CD4-positive, alpha-beta T cell treated with Interleukin-4 for 4 hours (primary cell): ENCODE results near the gene XIST.
A peak's percentile ranks its signal among the peaks of the same experiment; 100 is the strongest.
"Not testable (repeated sequence)": the region's sequence is repeated elsewhere in the genome, so short reads cannot be mapped to it uniquely, and the experiment has no call there.

Experiments
- DNase-seq: peaks from one replicate; pipeline ENCODE4 v3.0.0-alpha.2; 2020

Gene XIST

DNA sequence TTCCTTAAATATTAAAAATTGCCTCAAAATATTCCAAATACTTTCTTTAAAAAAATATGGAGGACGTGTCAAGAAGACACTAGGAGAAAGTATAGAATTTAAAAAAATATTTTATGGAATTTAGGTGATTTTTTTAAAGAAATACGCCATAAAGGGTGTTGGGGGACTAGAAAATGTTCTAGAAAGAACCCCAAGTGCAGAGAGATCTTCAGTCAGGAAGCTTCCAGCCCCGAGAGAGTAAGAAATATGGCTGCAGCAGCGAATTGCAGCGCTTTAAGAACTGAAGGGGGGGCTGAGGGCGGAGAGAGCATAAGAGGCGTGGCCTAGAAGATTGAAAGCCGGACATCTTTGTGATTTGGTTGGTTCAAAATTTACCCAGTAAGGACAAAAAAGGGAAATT is at the start of gene XIST:
TSS of gene XIST (minus strand) at position 248 of the 400 bp plus-strand sequence.
- DNase-seq = no peak

DNA sequence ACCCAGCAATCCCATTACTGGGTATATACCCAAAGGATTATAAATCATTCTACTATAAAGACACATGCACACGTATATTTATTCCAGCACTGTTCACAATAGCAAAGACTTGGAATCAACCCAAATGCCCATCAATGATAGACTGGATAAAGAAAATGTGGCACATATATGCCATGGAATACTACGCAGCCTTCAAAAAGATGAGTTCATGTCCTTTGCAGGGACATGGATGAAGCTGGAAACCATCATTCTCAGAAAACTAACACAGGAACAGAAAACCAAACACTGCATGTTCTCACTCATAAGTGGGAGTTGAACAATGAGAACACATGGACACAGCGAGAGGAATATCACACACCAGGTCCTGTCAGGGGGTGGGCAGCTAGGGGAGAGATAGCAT is 45.8 kb upstream of the XIST start:
- not testable (repeated sequence) for DNase-seq

DNA sequence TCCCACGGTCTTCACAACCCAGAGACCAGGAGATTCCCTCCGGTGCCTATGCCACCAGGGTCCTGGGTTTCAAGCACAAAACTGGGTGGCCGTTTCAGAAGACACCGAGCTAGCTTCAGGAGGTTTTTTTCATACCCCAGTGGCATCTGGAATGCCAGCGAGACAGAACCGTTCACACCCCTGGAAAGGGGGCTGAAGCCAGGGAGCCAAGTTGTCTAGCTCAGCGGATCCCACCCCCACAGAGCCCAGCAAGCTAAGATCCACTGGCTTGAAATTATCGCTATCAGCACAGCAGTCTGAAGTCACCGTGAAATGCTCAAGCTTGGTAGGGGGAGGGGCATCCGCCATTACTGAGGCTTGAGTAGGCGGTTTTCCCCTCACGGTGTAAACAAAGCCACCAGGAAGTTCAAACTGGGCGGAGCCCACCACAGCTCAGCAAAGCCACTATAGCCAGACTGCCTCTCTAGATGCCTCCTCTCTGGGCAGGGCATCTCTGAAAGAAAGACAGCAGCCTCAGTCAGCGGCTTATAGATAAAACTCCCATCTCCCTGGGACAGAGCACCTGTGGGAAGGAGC is 40.1 kb upstream of the XIST start:
- peak; percentile 0 for DNase-seq

DNA sequence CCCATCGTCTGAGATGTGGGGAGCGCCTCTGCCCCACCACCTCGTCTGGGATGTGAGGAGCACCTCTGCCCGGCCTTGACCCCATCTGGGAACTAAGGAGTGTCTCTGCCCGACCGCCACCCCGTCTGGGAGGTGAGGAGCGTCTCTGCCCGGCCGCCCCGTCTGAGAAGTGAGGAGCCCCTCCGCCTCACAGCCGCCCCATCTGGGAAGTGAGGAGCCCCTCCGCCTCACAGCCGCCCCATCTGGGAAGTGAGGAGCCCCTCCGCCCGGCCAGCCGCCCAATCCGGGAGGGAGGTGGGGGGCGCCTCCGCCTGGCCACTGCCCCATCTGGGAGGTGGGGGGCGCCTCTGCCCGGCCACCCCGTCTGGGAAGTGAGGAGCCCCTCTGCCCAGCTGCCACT is 29.7 kb upstream of the XIST start:
- DNase-seq = not testable (repeated sequence)

DNA sequence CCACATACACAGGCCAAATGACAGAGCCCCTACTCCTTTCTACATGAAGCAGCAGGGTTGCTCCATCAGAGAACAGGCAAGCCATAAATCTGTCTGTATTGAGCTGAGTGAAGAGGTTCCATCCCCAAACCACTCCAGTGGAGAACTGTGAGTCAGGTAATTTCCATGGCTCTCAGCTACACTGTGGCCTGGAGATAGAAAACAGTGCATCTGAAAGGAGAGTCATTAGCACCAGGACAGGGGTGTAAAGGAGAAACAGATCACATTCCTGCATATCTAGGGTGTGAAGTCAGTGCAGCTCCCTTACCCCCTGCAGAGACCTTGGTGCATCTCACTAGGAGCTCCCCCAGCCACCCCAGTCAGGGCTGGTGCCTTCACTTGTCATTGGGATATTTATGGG is 25.2 kb upstream of the XIST start:
- no peak for DNase-seq

DNA sequence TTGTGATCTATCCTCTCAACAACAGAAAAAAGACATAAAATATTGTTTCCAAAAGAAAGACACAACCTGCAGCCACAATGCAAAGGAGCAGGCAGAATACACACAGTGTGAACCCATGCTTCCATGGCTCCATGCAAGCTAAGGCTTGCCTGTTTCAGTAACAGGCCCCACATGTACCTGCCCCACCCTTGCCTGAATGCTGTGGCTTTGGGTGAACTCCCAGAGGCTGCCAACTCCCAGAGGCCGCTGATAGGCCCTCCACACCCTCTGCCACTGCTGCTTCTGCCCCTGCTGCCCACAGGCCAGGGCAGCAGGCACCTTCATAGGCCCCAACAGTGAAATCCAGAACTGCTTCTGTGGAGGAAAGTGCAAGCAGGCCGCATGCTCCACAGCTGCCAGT is 24.4 kb upstream of the XIST start:
- no peak for DNase-seq

DNA sequence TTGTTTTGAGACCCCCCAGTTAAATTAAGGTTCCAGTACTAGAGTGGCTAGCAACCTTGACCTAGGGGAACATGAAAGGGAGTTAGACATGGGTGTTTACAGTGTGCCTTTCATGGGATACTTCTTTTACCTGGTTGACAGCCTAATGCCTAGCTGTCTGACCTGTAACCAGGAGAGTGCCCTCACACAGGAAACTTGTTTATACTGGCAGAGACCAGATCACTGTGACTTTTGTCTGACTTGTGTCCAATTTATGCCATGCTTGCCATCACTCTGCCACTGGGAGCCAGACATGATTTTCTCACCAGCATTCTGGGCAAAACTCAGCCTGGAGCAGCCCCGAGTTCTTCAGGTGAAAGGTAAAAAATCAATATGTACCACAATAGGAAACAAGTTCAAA is 16.4 kb upstream of the XIST start:
- no peak for DNase-seq

DNA sequence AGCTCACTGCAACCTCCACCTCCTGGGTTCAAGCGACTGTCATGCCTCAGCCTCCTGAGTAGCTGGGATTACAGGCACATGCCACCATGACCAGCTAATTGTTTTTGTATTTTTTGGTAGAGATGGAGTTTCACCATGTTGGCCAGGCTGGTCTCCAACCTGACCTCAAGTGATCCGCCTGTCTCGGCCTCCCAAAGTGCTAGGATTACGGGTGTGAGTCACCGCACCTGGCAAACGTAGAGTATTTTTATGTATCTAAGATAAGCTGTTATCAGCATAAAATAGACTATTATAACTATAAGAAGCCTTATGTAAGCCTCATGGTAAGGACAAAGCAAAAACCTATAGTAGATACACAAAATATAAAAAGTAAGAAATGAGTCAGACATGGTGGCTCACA is 14.6 kb upstream of the XIST start:
- no peak for DNase-seq

DNA sequence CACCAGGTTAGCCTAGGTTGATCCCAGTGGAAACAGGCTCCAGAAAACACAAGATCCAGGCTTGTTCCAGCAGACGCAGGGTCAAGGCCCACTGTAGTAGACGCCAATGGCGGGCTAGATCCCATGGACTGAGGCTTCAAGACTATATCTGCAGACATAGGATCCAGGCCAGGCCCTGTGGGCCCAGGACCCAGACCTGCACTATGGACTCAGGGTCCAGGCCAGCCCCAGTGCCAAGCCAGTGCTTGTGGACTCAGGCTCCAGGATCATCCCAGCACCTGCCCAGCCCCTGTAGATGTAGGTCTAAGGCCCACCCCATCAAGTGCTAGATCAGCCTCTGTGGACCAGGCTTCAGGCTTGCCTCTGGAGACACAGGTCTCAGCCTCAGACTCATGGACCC is 11.3 kb upstream of the XIST start:
- no peak for DNase-seq

DNA sequence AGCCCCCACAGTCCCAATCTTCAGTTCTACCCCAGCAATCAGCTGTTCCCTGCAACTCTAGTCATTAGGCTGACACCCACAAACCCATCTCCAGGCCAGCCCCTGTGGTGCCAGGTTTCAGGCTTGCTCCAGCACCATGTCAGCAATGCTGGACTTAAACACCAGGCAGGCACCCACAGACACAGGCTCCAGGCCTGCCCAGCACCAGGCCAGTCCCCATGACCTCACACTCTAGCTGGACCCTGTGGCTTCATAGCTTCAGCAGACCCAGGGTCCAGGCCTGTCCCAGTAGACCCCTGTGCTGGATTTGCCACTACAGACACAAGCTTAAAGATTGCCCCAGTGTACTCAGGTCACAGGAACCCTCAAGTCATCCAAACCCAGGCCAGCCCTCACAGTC is 10.8 kb upstream of the XIST start:
- DNase-seq = no peak

DNA sequence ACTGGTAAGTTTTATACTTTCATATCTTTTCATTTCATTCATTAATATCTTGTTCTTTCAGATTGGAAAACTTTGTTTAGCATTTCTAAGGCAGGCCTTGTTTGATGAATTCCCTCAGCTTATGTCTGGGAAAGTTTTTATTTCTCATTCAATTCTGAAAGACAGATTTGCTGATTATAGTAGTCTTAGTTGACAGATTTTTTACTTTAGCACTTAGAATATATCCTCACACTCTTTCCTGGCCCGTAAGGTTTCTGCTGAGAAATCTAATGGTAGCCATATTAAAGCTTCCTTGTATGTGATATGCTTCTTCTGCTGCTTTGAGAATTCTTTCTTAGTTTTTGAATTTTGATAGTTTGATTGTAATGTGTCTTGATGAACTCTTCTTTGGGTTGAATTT is 7.1 kb upstream of the XIST start:
- no peak for DNase-seq

DNA sequence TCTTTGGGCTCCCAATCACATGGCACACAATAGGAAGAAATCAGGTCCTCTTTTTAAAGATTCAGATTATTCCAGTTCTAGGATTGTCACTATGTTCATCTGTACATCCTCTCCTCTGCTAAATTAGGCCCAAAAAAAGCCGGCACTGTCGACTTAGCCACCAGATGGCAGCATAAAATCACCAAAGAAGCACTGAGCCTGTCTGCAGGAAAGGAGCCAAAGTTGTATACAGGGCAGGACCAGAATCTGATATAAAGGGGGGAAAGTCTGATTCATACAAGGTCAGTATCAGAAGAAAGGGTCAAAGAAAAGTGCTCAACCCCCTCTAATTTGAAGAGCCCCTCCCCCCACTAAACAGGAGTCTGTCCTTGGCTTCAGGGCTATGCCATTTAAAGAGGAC is 3.0 kb upstream of the XIST start:
- peak; percentile 63 for DNase-seq

DNA sequence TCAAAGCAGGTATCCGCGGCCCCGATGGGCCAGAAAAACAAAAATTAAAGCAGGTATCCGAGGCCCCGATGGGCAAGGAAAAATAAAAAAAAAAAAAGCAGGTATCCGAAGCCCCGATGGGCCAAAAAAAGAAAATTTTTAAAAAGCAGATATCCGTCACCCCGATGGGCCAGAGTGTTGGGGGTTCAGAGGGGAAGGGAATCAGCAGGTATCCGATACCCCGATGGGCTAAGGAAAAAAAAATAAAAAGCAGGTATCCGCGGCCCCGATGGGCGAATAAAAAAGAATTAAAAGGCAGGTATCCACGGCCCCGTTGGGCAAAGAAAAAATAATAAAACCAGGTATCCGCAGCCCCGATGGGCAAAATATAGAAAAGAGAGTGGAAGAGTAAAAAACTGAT is 492 bp downstream of the XIST start:
- no peak for DNase-seq

DNA sequence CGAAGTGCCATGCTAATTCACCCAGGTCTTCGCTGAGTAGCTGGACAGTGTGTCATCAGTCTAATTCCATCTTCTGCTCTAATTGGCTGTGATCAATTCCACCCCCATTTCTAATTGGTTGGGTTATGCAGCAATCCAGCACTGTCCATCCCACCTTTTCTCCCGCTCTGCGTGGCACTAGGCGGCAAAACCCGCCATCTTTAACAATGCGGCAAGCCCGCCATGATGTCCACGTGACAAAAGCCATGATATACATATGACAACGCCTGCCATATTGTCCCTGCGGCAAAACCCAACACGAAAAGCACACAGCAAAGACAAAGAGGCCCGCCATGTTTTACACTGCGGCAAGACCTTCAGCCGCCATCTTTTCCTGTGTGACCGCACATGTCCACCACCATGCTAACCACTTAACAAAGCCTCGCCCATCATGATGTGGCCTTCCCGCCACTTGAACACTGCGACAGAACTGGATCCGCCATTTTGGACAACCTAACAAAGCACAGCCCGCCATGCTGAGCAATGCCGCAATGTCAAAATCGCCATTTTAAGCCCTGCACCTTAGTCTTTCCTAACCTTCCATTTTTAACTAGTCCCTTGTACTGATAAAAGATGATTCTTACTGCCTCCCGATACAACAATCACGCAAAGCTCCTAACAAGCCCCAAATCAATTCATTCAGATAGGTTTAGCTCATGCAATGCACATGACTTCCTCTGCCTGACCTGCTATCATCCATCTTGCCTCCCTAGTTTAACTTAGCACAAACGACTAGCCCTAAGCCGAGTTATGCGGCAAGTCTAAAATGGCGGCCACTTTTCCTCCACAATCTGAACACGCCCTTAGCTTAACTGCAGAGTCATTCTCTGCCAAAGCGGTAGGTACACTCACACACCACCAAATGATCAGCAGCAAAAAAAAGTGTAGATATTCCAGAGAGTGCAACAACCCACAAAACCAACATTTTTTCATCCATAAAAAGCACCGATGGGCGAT is 1.2 kb downstream of the XIST start:
- no peak for DNase-seq

DNA sequence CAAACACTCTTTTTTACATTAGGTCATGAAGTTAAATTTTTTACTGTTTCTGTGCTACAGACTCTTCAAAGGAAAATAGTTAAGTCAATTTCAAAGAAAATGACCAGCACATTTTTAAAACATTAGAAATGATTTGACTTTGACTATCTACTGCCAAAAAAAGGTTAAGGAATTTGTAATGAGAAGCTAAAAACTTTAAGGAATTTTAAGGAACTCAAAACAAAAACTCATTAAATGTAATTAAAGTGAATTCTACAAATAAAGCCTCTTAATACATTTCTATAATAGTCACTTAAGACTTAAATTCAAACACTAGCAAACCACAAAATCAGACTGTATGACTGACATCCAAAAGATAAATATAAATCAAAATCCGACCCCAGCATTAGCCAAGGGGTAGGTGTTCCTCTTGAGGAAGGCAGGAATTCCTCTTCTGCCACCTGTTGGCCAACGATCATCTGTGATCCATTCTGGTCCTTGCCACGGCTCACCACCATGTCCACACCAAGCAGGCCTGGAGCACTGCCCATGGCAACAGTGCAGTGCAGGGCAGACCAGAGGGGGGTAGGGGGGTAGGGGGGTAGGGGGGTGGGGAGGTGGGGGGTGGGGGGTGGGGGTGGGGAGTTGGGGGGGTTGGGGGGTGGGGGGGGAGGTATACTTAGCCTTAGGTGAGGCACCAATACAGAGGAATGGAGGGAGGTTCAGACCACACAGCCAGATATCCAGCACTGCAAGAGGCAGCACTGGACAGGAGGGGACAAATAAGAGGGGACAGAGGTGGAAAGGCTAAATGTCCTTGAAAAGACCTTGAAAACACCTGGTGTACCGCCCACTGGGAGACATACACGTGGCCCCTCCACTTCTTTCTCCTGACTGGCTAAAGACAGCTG is 2.1 kb downstream of the XIST start:
- DNase-seq = no peak

DNA sequence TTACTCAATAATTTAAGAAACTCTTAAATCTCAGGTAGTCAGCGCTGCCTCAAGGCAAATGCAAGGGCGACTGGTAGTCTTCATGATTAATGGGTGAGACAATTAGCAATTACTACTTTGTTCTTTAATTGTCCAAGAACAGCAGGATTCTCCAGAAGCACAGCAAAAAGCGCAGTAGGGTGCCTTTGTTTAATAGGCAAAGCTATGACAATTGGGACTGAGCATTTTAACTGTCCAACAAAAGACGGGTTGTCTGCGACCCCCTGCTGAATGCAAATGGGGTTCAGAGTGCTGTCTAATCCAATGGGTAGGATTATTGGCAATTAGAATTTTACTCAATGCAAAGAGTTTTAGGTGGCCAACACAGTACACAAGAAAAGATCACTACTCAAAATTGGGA is 3.4 kb downstream of the XIST start:
- no peak for DNase-seq

DNA sequence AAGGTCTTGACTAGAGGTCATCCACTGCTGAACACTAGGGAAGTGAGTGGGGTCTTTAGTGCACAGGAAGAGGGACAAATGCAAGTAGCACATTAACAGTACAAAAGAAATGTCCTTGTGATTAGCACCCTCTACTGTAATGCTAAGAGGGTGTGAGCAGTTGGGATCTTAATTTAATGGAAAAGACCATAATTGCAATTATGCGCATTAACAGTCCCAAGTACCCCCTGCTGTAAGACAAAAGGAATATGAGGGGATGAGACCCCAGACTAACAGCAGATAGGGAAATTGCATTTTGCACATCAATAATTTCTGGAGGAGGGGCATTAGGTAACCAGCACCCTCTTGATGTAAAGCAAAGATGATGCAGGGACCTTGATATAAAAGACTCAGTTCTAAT is 4.5 kb downstream of the XIST start:
- DNase-seq = no peak

DNA sequence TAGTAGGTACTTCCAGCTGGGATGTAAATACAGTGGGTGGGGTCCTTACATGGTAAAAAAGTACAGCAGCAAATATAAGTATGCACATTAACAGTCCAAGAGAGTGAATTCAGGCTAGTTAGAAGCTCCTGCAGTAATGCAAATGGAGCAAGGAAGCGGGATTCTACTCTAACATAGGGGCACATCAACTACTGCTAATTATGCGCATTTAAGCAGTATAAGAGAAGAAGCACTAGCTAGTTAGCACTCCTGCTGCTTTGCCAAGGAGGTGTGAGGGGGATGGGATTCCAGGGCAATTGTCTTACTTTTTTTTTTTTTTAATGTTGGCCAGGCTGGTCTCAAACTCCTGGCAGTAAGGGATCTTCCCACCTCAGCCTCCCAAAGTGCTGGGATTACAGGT is 5.4 kb downstream of the XIST start:
- DNase-seq = no peak

DNA sequence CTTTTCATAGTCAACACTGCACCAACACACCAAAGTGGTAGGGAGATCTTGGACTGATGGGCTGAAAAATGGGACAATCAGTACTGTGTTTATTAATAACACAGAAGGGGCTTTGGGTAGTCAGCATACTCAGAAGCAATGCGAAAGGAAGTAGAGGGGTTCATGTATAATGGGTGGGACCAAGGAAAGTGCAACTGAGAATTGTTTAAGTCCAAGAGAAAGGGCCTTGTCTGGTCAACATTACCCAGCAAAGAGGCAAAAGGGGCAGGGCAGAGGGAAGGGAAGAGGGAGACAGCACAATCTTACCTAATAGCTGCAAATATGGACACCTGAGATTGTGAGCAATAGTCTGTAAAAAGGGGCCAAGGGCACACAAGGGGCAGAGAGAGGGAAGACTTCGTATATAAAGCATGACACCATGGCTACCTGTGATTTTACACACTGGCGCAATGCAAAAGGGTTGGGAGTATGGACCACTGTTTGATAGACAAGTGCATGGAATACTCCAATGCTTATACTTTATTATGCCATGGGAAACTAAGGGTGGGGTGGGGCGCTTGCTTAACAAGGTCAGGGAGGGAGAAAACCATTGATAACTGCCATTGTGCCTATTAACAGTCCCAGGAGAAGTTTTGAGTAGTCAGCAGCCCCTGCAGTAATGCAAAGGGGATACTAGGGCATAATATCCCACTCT is 9.8 kb downstream of the XIST start:
- DNase-seq = no peak

DNA sequence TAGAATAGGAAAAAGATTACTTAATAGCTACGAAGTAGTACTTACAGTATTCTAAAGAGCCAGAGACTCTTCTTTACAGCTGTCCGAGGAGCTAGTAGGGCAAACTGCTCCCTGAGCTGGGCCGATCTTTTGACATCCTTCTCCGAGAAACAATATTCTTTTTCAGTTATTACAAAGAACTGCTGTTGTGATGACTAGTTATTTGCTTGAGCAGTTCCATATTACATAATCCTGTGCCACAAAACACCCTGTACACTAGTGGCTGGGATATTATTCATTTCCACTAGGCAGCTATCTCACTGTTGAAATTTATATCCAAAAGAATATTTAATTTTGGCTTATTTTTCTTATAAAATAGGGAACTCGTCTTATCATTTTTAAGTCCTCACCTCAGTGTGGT is 11.2 kb downstream of the XIST start:
- no peak for DNase-seq

DNA sequence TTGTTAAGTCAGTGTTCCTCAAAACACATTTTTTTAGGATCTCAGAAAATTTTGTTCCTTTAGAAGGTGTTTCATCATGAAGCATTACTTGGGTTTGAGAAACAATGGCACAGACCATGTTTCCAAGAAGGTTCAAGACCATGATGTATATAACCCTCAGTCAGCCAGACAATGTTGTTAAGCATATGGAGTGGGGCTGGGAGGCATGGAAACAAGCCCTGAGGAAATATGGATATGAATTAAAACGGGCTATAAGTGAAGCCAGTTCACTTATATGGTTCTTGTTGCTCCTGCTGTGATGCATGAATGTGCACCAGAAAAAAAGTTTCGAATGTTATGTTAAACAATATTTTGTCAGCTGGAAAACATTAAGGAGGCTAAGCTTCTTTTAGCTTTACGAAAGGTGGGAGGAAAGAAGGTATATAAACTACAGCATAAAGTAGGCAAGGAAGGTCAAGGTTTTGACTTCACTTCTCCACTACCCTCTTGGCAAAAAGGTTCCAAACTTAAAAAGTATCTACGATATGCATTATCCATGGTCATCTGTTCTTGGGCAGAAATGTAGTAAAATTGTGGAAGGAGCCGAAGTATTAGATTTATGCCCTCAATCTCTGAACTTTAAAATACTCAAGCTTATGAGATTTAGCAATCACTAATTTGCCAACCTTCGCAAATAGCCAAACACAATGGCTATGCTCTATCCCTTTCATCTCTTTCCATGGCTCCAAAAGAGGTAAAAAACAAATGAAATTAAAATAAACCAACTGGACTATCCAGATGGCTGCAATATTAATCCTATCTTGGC is 12.2 kb downstream of the XIST start:
- DNase-seq = no peak

DNA sequence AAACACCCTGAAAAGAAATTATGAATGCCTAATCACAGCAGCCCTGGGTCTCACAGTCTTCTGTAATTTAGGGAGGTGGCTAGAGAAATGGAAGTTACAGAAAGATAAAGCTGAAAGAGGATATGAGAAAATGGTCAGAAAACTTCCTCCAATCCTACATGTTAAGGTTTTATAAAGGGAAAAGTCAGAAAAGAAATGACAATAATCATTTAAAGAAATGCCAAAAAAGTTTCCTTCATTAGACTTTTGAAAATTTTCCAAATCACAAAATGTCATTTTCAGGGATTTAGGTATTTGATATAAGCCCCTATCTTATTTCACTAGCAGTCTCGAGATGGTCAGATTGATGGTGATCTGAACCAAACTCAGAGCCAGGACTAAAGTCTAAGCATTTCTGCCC is 13.4 kb downstream of the XIST start:
- no peak for DNase-seq
